ENCODE data around the gene LIPN. TPM values are rescaled to one million over a fixed set of nuclear protein-coding genes. Genes with fewer than 3 reads are reported as not detected.

Gene LIPN
- total RNA-seq, 1 donor from 2014 or later, result not detected

- H3K27me3 ChIP-seq (ENCODE audit: control insufficient read depth, insufficient read depth, low read length), result no peaks in the 10 kb centered on the region
- TF ChIP-seq, protein P1, sequence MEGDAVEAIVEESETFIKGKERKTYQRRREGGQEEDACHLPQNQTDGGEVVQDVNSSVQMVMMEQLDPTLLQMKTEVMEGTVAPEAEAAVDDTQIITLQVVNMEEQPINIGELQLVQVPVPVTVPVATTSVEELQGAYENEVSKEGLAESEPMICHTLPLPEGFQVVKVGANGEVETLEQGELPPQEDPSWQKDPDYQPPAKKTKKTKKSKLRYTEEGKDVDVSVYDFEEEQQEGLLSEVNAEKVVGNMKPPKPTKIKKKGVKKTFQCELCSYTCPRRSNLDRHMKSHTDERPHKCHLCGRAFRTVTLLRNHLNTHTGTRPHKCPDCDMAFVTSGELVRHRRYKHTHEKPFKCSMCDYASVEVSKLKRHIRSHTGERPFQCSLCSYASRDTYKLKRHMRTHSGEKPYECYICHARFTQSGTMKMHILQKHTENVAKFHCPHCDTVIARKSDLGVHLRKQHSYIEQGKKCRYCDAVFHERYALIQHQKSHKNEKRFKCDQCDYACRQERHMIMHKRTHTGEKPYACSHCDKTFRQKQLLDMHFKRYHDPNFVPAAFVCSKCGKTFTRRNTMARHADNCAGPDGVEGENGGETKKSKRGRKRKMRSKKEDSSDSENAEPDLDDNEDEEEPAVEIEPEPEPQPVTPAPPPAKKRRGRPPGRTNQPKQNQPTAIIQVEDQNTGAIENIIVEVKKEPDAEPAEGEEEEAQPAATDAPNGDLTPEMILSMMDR (IDR thresholded peaks at IDR 0.05; ENCODE audit: insufficient read depth, low read length, severe bottlenecking), result no peak
- peak; percentile 29 for DNase-seq (ENCODE audit: low read depth)
- no peak for FAIRE-seq
- no peak overlapping the region for H3K4me3 ChIP-seq (ENCODE audit: low read depth, low read length)
- no peaks in the 10 kb centered on the region for H3K36me3 ChIP-seq (ENCODE audit: control insufficient read depth, insufficient read depth, low read length)
Measured at GRCh38 chr10:88804083-88804812, 44.4 kb downstream of the LIPN start.

DNA sequence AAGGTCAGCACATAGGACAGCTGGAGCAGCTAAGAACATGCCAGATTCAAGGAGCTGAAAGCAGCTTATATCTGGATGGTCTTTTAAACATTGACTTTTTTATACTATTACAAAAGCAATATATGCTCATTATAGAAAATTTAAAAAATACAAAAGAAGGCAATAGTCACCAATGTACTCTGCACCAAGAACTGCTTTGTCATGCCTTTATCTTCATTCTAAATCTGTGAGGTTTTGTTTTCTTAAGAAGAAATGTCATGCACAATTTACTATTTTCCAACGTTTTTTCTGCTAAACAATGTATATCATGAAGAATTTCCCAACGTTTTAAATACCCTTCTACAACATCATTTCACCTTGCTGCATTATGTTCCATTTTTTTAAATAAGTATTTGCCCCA, 45.5 kb downstream of the LIPN start:
- Histone ChIP-seq H3K27me3 (ENCODE audit: control insufficient read depth, insufficient read depth, low read length) (no peaks in the 10 kb centered on the region), H3K4me3 (ENCODE audit: low read depth, low read length) (no peak overlapping the region), H3K36me3 (ENCODE audit: control insufficient read depth, insufficient read depth, low read length) (no peaks in the 10 kb centered on the region)
- no peak for FAIRE-seq
- TF ChIP-seq, protein P1 (IDR thresholded peaks at IDR 0.05; ENCODE audit: insufficient read depth, low read length, severe bottlenecking), result no peak
- no peak for DNase-seq (ENCODE audit: low read depth)

DNA sequence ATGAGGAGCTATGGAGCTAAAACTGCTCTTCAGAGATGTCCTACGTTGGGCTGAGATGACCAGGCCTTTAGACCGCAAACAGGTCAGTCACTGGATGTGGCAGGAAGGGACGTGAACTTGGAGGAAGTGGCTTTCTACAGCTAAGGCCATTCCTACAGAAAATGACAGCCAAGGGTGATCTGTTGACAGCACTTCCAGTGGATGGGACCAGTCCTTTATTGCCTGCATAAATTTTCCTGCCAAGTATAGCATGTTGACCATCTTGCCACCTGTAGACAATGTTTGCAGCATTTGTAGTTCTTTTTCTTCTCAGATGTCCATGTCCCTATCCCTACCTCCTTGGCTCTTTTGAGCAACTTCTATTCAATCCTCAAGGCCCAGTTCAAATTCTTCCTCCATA, 46.1 kb downstream of the LIPN start:
- no peaks in the 10 kb centered on the region for H3K27me3 ChIP-seq (ENCODE audit: control insufficient read depth, insufficient read depth, low read length)
- no peak for FAIRE-seq
- no peak for DNase-seq (ENCODE audit: low read depth)
- H3K36me3 ChIP-seq (ENCODE audit: control insufficient read depth, insufficient read depth, low read length), result no peaks in the 10 kb centered on the region
- H3K4me3 ChIP-seq (ENCODE audit: low read depth, low read length), result no peak overlapping the region
- TF ChIP-seq, protein P1 (IDR thresholded peaks at IDR 0.05; ENCODE audit: insufficient read depth, low read length, severe bottlenecking), result no peak

DNA sequence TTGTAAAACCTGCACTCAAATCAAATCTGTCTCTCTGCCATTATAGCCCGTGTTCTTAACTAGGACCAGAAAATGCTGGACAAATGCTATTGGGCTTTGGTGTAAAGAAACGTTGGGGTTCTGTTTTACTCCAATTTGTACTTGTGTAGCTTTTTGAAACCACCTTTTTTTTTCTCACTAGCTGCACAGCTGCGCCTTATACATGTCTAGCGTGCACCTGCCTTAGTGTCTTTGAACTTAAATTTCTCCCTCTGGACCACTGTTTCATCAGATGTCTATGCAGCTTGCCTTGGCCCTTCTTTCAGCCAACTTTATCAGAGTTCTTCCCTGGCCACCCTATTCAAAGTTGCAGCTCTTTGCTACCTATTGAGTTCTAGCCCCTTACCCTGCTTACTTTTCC, 49.8 kb downstream of the LIPN start:
- DNase-seq (ENCODE audit: low read depth), result no peak
- TF ChIP-seq, protein P1 (IDR thresholded peaks at IDR 0.05; ENCODE audit: insufficient read depth, low read length, severe bottlenecking), result no peak
- Histone ChIP-seq H3K27me3 (ENCODE audit: control insufficient read depth, insufficient read depth, low read length) (no peaks in the 10 kb centered on the region), H3K36me3 (ENCODE audit: control insufficient read depth, insufficient read depth, low read length) (no peaks in the 10 kb centered on the region), H3K4me3 (ENCODE audit: low read depth, low read length) (no peak overlapping the region)
- FAIRE-seq, result no peak

DNA sequence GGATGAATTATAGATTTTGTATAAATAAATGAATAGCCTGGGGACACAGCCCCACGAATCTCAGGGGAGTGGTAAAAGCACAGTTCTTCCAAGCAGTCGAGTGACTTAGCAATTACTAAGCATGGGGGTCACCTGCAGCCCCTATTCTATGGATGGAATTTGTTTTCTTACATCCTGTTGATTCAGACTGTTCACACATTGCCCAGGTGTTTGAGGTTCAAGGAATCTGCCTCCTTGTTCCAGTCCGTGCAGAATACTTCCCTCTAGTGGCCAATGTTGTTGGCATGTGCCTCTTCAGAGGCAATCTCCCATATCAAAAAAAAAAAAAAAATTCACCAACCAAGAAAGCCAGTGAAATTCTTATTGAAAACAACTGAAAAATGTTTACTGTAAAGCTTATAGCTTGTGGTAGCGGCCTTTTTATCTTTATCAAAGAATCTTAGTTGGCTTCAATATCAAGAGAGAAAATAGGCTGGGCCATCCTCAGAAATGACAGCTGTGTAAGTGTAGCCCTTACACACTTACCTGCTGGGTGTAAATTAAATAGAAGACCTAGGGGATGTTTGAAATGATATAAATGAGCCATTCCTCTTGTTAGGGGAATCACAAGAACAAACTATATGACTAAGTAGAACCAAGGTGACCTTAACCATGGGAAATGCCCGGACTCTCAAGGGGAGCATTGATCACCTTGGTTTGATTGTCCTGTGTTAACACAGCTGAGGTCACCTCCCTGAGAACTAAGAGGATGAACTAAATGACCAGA, 50.6 kb downstream of the LIPN start:
- TF ChIP-seq, protein P1 (IDR thresholded peaks at IDR 0.05; ENCODE audit: insufficient read depth, low read length, severe bottlenecking), result peak; percentile 72
- FAIRE-seq (no peak), DNase-seq (ENCODE audit: low read depth) (peak; percentile 85)
- no peaks in the 10 kb centered on the region for H3K27me3 ChIP-seq (ENCODE audit: control insufficient read depth, insufficient read depth, low read length)
- H3K4me3 ChIP-seq (ENCODE audit: low read depth, low read length), result no peak overlapping the region
- H3K36me3 ChIP-seq (ENCODE audit: control insufficient read depth, insufficient read depth, low read length), result no peaks in the 10 kb centered on the region

Measured in bronchial epithelial cell (primary cell).